Measurements from ENCODE around the gene NMB. TPM values are rescaled to one million over a fixed set of nuclear protein-coding genes. Genes with fewer than 3 reads are reported as not detected.

Gene NMB
- polyA plus RNA-seq, 1 of the 3 experiments (the other 2 are of a cell fraction): 6.5 TPM

- no peak for TF ChIP-seq NRF1 (IDR thresholded peaks at IDR 0.05; ENCODE audit: low read depth, low read length)
- peak; percentile 78 for TF ChIP-seq JUND (IDR thresholded peaks at IDR 0.05)
- TF ChIP-seq YY1 (IDR thresholded peaks at IDR 0.05; ENCODE audit: low read depth): no peak
- no peak for TF ChIP-seq RFX5 (IDR thresholded peaks at IDR 0.05; ENCODE audit: low read length)
- TF ChIP-seq SIN3A (IDR thresholded peaks at IDR 0.05; ENCODE audit: borderline replicate concordance, low read depth, low read length): no peak
- TF ChIP-seq, protein P1, sequence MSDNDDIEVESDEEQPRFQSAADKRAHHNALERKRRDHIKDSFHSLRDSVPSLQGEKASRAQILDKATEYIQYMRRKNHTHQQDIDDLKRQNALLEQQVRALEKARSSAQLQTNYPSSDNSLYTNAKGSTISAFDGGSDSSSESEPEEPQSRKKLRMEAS (IDR thresholded peaks at IDR 0.05; ENCODE audit: low read depth): 0 out of 2 replicates have a peak, but pooled peaks have one; percentile 18
- TF ChIP-seq USF2 (IDR thresholded peaks at IDR 0.05; ENCODE audit: borderline replicate concordance, low read depth, low read length): no peak
- TF ChIP-seq, protein P2, sequence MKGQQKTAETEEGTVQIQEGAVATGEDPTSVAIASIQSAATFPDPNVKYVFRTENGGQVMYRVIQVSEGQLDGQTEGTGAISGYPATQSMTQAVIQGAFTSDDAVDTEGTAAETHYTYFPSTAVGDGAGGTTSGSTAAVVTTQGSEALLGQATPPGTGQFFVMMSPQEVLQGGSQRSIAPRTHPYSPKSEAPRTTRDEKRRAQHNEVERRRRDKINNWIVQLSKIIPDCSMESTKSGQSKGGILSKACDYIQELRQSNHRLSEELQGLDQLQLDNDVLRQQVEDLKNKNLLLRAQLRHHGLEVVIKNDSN (IDR thresholded peaks at IDR 0.05; ENCODE audit: borderline replicate concordance, low read depth): no peak
- no peak for TF ChIP-seq CTCF (IDR thresholded peaks at IDR 0.05)
- no peak for TF ChIP-seq EP300 (IDR thresholded peaks at IDR 0.05; ENCODE audit: borderline replicate concordance in 1 of 2, low read depth in 1 of 2, low read length in 1 of 2)
Measured at GRCh38 chr15:84685304-84685703, 27.3 kb upstream of the NMB start (continued).

DNA sequence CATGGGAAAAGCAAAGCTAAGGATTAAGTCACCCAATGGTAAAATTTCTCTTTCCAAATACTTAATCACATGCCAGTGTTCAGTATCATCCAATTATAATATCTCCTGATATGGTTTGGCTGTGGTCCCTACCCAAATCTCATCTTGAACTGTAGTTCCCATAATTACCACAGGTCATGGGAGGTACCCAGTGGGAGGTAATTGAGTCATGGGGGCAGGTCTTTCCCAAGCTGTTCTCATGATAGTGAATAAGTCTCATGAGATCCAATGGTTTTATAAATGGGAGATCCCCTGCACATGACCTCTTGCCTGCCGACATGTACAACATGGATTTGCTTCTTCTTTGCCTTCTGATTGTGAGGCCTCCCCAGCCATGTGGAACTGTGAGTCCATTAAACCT lies 26.1 kb upstream of the NMB start:
- H4K20me1 ChIP-seq (ENCODE audit: insufficient read depth): peaks cover 4% of the 10 kb centered on the region; the same call in 1 of the 2 replicates
- H3K27me3 ChIP-seq (ENCODE audit: insufficient read depth): no peaks in the 10 kb centered on the region
- peaks cover 22 to 82% of the 10 kb centered on the region in 2 experiments for H3K36me3 ChIP-seq (replicated peaks in 1 of 2; ENCODE audit: control insufficient read depth in 1 of 2, insufficient read depth in 2 of 2, low read length in 1 of 2)
- H3K79me2 ChIP-seq (ENCODE audit: insufficient read depth): peaks cover 70% of the 10 kb centered on the region
- no peaks in the 10 kb centered on the region for H3K9me2 ChIP-seq
- POLR2A ChIA-PET: no interaction called here
- H3K9ac ChIP-seq: no peak overlapping the region
- H3F3A ChIP-seq (replicated peaks; ENCODE audit: insufficient read depth): peaks cover 41% of the 10 kb centered on the region
- 100% methylated on average over 1 of the region's 1 CpG for WGBS (ENCODE audit: low lambda C conversion rate)
- H3K27ac ChIP-seq (ENCODE audit: low read depth in 2 of 2, low read length in 1 of 2): 0 out of 4 replicates have a peak overlapping the region, but pooled peaks of 1 of the 2 experiments have one; percentile 56
- CTCF ChIA-PET: no interaction called here
- H3K4me1 ChIP-seq (ENCODE audit: control insufficient read depth in 1 of 2, insufficient read depth in 2 of 2, low read depth in 1 of 2, low read length in 1 of 2): peaks cover 0 to 4% of the 10 kb centered on the region in 2 experiments; a peak in 1 of 4 replicates
- H3K4me2 ChIP-seq: no peak overlapping the region
- DNase-seq: no peak
- no peak overlapping the region for H2AFZ ChIP-seq (ENCODE audit: low read depth)
- TF ChIP-seq, protein P2 (IDR thresholded peaks at IDR 0.05; ENCODE audit: borderline replicate concordance, low read depth): no peak
- TF ChIP-seq CTCF (IDR thresholded peaks at IDR 0.05) (no peak), ELF1 (IDR thresholded peaks at IDR 0.05) (no peak), POLR2AphosphoS5 (IDR thresholded peaks at IDR 0.05; ENCODE audit: low read depth, low read length) (no peak), YY1 (IDR thresholded peaks at IDR 0.05; ENCODE audit: low read depth) (no peak), CHD2 (IDR thresholded peaks at IDR 0.05; ENCODE audit: low read length, partially characterized antibody) (no peak), PBX3 (IDR thresholded peaks at IDR 0.05) (no peak), RFX5 (IDR thresholded peaks at IDR 0.05; ENCODE audit: low read length) (no peak), NRF1 (IDR thresholded peaks at IDR 0.05; ENCODE audit: low read depth, low read length) (no peak), NFIC (IDR thresholded peaks at IDR 0.05; ENCODE audit: borderline replicate concordance) (no peak), TAF1 (IDR thresholded peaks at IDR 0.05; ENCODE audit: borderline replicate concordance, low read depth, low read length) (no peak)
- no peaks in the 10 kb centered on the region for H3K9me3 ChIP-seq
- H3K4me3 ChIP-seq (ENCODE audit: low read depth in 2 of 2, low read length in 1 of 2): no peak overlapping the region

Data from SK-N-SH (cell line).